GM19099 (cell line): ENCODE data around the gene IL2.

ENCODE experiments used
- POLR2A ChIP-seq: IDR thresholded peaks from 3 replicates; pipeline ENCODE4 v1.6.1; 2011; ENCODE audit warnings: low read depth; ENCODE audit not compliant: insufficient read length; ENCODE audit errors: extremely low read depth

Gene IL2

DNA sequence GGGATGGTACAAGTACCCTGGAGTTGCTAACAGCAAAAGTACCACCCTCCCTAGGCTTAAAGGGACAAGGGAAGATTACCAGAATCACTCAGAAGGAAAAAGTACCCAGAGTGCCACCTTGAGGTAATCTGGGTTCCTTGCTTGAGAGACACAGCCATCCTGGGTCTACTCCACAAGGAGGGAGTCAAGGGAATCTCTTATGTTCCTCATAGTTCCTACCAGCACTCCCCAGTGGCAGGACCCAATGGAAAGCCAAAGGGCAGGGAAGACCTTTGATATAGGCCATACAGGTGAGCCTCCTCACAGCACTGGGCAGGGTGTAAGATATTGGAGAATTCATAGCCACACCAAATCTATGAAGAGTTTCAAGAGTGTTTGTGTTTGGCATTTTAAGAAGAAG, 5.7 kb downstream of the IL2 start:
- TF ChIP-seq POLR2A = no peak

DNA sequence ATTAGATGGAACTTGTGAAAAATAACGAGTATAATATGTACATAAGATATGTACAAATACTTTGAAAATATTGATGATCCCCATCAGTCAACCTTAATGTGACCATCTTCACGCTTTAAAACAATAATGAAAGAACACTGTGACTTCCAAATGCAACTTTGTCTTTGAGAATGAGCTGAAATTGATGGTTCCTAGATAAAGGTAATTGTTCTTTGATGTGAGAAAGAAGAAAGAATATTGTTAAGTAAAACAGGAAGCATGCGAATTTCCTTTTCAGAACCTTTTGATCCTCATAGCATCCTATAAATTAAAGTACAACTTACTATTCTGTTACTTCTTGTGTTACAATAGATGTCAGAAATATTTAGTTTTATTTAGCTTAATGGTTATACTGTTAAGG, 22.2 kb downstream of the IL2 start:
- TF ChIP-seq POLR2A = no peak

DNA sequence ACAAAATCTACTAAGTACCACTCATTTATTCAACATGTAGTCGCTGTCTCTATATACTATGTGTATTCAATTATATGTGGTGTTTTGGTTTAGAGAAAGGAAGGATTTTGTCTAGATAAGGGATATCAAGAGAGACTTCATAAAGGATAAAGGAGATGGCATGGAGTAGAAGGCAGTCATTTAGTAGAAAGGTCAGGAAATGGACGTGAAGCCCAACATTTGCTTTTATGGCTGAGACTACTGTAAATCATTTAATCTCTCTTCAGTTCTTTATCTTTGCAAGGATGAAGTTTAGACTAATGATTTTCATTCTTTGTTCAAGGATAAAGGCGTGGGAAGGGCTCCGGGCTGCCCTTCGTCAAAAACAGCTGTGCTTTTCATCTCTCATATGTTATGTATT, 25.2 kb downstream of the IL2 start:
- no peak for TF ChIP-seq POLR2A

GRCh38 chr4:122423246-122423645, 33.3 kb downstream of the IL2 start:
- no peak for TF ChIP-seq POLR2A

DNA sequence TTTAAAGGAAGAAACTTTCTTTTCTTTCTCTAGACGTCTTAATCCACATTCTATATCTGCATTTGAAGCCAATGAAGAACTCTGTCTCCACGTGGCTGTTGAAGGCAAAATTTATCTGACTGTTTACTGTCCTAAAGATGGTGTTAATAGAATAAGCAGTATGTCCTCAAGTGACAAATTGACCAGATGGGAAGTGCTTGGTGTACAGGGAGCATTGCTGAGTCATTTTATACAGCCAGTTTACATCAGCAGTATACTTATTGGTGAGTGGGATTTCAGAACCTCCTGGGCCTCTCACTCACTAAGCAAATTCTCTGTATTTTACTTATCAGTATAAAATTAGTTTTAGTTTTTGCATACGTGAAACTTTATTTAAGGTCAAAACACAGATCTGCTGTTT, 44.0 kb downstream of the IL2 start:
- TF ChIP-seq POLR2A = no peak

GRCh38 chr4:122403861-122404260, 52.7 kb downstream of the IL2 start:
- TF ChIP-seq POLR2A = no peak
